Measurements from ENCODE around the gene CX3CL1. TPM values are rescaled to one million over a fixed set of nuclear protein-coding genes. Genes with fewer than 3 reads are reported as not detected.

CX3CL1 gene
- total and polyA plus RNA-seq, 10 of the 15 experiments (the other 5 are each of a cell fraction or from before 2014, with no cell fraction given): 0.03 to 1.2 (median 0.46) TPM

- Histone ChIP-seq H3K27me3 (replicated peaks in 1 of 2; ENCODE audit: control insufficient read depth in 2 of 2, insufficient read depth in 2 of 2, low read length in 1 of 2) (no peaks in the 10 kb centered on the region), H4K20me1 (ENCODE audit: control insufficient read depth, insufficient read depth) (no peaks in the 10 kb centered on the region), H3K4me2 (ENCODE audit: control insufficient read depth, insufficient read depth) (peak overlapping the region; percentile 50), H3K27ac (ENCODE audit: control insufficient read depth, insufficient read depth) (no peak overlapping the region), H3K9me3 (replicated peaks; ENCODE audit: control insufficient read depth, insufficient read depth, low read length) (no peaks in the 10 kb centered on the region), H3K79me2 (ENCODE audit: control insufficient read depth, insufficient read depth, low read length) (no peaks in the 10 kb centered on the region), H3K4me1 (ENCODE audit: control insufficient read depth, insufficient read depth, low read length) (peaks cover 39% of the 10 kb centered on the region), H3K9ac (ENCODE audit: control insufficient read depth, insufficient read depth, low read length) (no peak overlapping the region), H3K4me3 (no peak overlapping the region), H3K36me3 (ENCODE audit: control insufficient read depth in 2 of 2, insufficient read depth in 2 of 2, low read length in 1 of 2) (no peaks in the 10 kb centered on the region), H2AFZ (ENCODE audit: control insufficient read depth, low read depth, low read length) (no peak overlapping the region)
- no peak for FAIRE-seq
- BruUV-seq (replicated peaks): no TSS peak
- ChIA-PET RAD21 (ENCODE audit: unreplicated experiment) (interaction anchor here (0.9 to 6.9 kb wide), 9 partner anchors 27 to 110 kb away, joined by 3 to 87 read pairs (median 4); partner anchors contain the start of gene CX3CL1), CTCF (interaction anchor here (1.0 to 14.6 kb wide), 6 partner anchors 12 to 447 kb away, joined by 3 to 632 read pairs (median 3); partner anchors contain the start of genes CIAPIN1 and COQ9), POLR2A (interaction anchor here (0.7 to 1.4 kb wide), 6 partner anchors 12 to 107 kb away, joined by 3 to 4 read pairs (median 3); no protein-coding TSS in a partner anchor), SMC1A (ENCODE audit: uncharacterized antibody, unreplicated experiment) (interaction anchor here (0.7 to 4.5 kb wide), 11 partner anchors 20 to 109 kb away, joined by 3 to 93 read pairs (median 3); no protein-coding TSS in a partner anchor)
- peak; percentile 76 for ATAC-seq
- 27% methylated on average over 12 of the region's 12 CpGs for WGBS (ENCODE audit: insufficient coverage, insufficient replicate concordance, low lambda C conversion rate, missing lambda C conversion rate)
- in situ Hi-C loops (cut with MboI): no loop called here
- intact Hi-C loops (cut with micrococcal nuclease; ENCODE audit: unreplicated experiment): no loop called here
- no peak for DNase-seq (ENCODE audit: low read depth, low spot score)
- TF ChIP-seq SUZ12 (IDR thresholded peaks at IDR 0.05; ENCODE audit: unreplicated experiment) (no peak), MXI1 (IDR thresholded peaks at IDR 0.05; ENCODE audit: low read depth, low read length) (no peak), PKNOX1 (IDR thresholded peaks at IDR 0.05) (peak; percentile 54; the same call in 1 of the 2 replicates), BACH1 (IDR thresholded peaks at IDR 0.05; ENCODE audit: borderline replicate concordance) (no peak), IKZF1 (conservative IDR thresholded peaks at IDR 0.05) (peak; percentile 38; the same call in 1 of the 2 replicates), MEF2A (IDR thresholded peaks at IDR 0.05; ENCODE audit: insufficient read depth, low read depth, low read length) (no peak), POLR2AphosphoS2 (IDR thresholded peaks at IDR 0.05; ENCODE audit: low read depth, low read length) (no peak), RELB (IDR thresholded peaks at IDR 0.05; ENCODE audit: low read depth) (0 out of 2 replicates have a peak, but pooled peaks have one; percentile 52), PML (IDR thresholded peaks at IDR 0.05; ENCODE audit: low read length) (no peak), IKZF2 (IDR thresholded peaks at IDR 0.05) (peak; percentile 18 to 23; a peak in 1 of 4 replicates), HDAC2 (IDR thresholded peaks at IDR 0.05) (no peak), BHLHE40 (IDR thresholded peaks at IDR 0.05; ENCODE audit: borderline replicate concordance in 1 of 2, low read depth in 2 of 2, low read length in 1 of 2) (peak in 1 of 2 experiments; percentile 83; a peak in 2 of 4 replicates), STAT3 (IDR thresholded peaks at IDR 0.05; ENCODE audit: low read depth, low read length) (no peak), ZBTB33 (IDR thresholded peaks at IDR 0.05) (no peak), BCLAF1 (IDR thresholded peaks at IDR 0.05) (no peak), SREBF1 (IDR thresholded peaks at IDR 0.05; ENCODE audit: low read length) (no peak)
Observed at GRCh38 chr16:57411362-57411976, 39.2 kb downstream of the CX3CL1 start.
